Ectodermal cell (in vitro differentiated cells): ENCODE results near the gene OR2B2.

Source experiments
- H3K27ac ChIP-seq: 2 replicates; pipeline ENCODE4 v1.7.0; 2013; ENCODE audit warnings: mild to moderate bottlenecking, low read depth, low read length; ENCODE audit not compliant: insufficient read depth, poor library complexity, severe bottlenecking
- H3K27me3 ChIP-seq: 2 replicates; pipeline ENCODE4 v1.7.0; 2013; ENCODE audit warnings: mild to moderate bottlenecking, low read length; ENCODE audit not compliant: insufficient read depth, control insufficient read depth, poor library complexity, severe bottlenecking
- H3K36me3 ChIP-seq: one replicate; pipeline ENCODE4 v1.7.0; 2013; ENCODE audit warnings: low read length; ENCODE audit not compliant: control insufficient read depth, insufficient read depth
- H3K4me1 ChIP-seq: one replicate; pipeline ENCODE4 v1.7.0; 2013; ENCODE audit warnings: low read length; ENCODE audit not compliant: control insufficient read depth, insufficient read depth
- H3K4me3 ChIP-seq: 2 replicates; pipeline ENCODE4 v1.7.0; 2013; ENCODE audit warnings: low read depth, low read length, control low read depth; ENCODE audit not compliant: insufficient read depth
- H3K9me3 ChIP-seq: 2 replicates; pipeline ENCODE4 v1.7.0; 2013; ENCODE audit warnings: mild to moderate bottlenecking, low read length, moderate library complexity; ENCODE audit not compliant: control insufficient read depth
- whole genome bisulfite sequencing, 2 experiments: methylation state at CpG; one replicate each; pipeline ENCODE4 v1.1.7; 2013; ENCODE audit warnings: missing lambda C conversion rate in 2 of 2; 5-methylcytosine and 5-hydroxymethylcytosine counted together

OR2B2 gene

DNA sequence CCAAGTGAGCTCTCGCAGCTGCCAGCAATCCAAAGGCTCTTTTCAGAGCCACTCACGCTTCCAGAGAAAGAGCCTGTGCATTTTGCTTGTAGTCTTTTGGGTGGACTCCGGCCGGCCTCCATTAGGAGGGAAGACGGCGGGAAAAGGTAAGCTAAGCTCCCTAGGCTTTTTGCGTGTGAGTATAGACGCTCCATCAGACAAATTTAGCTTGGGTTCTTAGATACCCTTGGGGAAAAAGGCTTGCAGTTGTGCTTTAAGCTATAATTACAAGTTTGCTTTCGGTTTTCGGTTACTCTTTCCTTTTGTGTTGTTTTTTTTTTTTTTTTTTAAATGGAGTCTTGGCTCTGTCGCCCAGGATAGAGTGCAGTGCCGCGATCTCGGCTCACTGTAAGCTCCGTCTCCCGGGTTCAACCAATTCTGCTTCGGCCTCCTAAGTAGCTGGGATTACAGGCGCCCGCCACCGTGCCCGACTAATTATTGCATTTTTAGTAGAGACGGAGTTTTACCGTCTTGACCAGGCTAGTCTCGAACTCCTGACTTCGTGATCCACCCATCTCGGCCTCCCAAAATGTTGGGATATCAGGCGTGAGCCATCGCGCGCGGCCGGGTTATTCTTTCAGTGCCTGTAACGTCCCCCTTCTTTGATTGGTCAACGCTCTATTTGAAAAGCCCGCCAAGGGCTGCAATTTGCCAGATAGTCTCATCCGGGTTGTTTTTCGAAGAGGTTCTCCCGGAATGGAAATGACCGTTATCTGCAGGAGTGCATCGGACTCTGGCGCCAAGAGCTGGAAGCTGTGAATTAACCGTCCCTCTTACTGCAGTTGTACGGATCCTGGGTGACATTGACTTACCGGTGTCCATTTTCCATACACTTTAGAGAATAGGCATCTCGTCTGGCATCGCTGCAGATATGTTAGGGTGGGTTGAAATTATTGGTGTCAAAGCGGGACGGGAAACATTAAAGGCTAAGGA is 18.1 kb downstream of the OR2B2 start:
- Histone ChIP-seq H3K9me3 (no peaks in the 10 kb centered on the region), H3K36me3 (no peaks in the 10 kb centered on the region), H3K27me3 (no peaks in the 10 kb centered on the region), H3K27ac (peak overlapping the region; percentile 93), H3K4me1 (peaks cover 9% of the 10 kb centered on the region), H3K4me3 (peak overlapping the region; percentile 93)
- WGBS, 2 experiments, result 0 to 1% methylated on average over 48 of the region's 48 CpGs

GRCh38 chr6:27893059-27893835 is 18.9 kb downstream of the OR2B2 start:
- Histone ChIP-seq H3K4me1 (peaks cover 14% of the 10 kb centered on the region), H3K27ac (peak overlapping the region; percentile 95), H3K27me3 (no peaks in the 10 kb centered on the region), H3K9me3 (no peaks in the 10 kb centered on the region), H3K36me3 (no peaks in the 10 kb centered on the region), H3K4me3 (peak overlapping the region; percentile 93)
- 0% methylated on average over 39 to 40 of the region's 41 CpGs for WGBS, 2 experiments

GRCh38 chr6:27892649-27893058 is 19.5 kb downstream of the OR2B2 start:
- no peaks in the 10 kb centered on the region for H3K27me3 ChIP-seq
- H3K9me3 ChIP-seq, result no peaks in the 10 kb centered on the region
- H3K27ac ChIP-seq, result peak overlapping the region; percentile 95
- 0% methylated on average over 26 of the region's 26 CpGs for WGBS, 2 experiments
- peak overlapping the region; percentile 93 for H3K4me3 ChIP-seq
- H3K36me3 ChIP-seq, result no peaks in the 10 kb centered on the region
- peaks cover 14% of the 10 kb centered on the region for H3K4me1 ChIP-seq

DNA sequence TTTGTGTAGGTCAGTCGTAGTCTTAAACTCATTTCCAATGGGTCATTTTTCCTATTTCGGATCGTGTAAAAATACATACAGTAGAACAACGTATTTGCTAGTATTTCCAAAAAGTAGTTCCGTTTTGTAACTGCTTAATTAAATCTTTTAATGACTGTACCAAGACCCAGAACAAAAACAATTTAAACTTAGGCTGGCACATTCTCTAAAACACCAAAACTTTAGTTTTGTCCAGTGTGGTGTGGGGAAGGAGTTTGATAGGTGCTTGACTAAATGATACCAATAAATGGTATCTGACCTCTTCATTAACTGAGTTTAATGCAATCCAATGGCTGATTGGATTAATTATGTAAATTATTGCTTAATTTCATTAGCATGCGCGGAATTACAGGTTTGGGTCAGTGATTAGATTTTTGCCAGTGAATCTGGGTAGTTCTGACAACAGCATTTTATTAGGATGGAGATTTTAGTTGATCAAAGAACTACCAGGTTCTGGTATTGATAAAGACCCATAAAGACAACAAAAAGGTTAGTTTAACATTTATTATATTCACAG is 20.8 kb downstream of the OR2B2 start:
- WGBS, 2 experiments, result 0 to 2% methylated on average over 3 to 7 of the region's 7 CpGs
- Histone ChIP-seq H3K9me3 (no peaks in the 10 kb centered on the region), H3K27me3 (no peaks in the 10 kb centered on the region), H3K27ac (peak overlapping the region; percentile 95), H3K4me3 (peak overlapping the region; percentile 93), H3K36me3 (no peaks in the 10 kb centered on the region), H3K4me1 (peaks cover 14% of the 10 kb centered on the region)

- peaks cover 14% of the 10 kb centered on the region for H3K4me1 ChIP-seq
- no peaks in the 10 kb centered on the region for H3K9me3 ChIP-seq
- peak overlapping the region; percentile 95 for H3K27ac ChIP-seq
Observed at GRCh38 chr6:27890445-27891319, 21.5 kb downstream of the OR2B2 start.

GRCh38 chr6:27889628-27890444 is 22.4 kb downstream of the OR2B2 start:
- Histone ChIP-seq H3K36me3 (no peaks in the 10 kb centered on the region), H3K27me3 (no peaks in the 10 kb centered on the region), H3K4me3 (peak overlapping the region; percentile 93), H3K4me1 (peaks cover 14% of the 10 kb centered on the region), H3K9me3 (no peaks in the 10 kb centered on the region), H3K27ac (peak overlapping the region; percentile 95)
- WGBS, 2 experiments, result 3% methylated on average over 19 of the region's 19 CpGs

More at GRCh38 chr6:27890445-27891319, 21.5 kb downstream of the OR2B2 start:
- Histone ChIP-seq H3K36me3 (no peaks in the 10 kb centered on the region), H3K27me3 (no peaks in the 10 kb centered on the region), H3K4me3 (peak overlapping the region; percentile 93)
- WGBS, 2 experiments, result 0 to 1% methylated on average over 50 of the region's 50 CpGs

DNA sequence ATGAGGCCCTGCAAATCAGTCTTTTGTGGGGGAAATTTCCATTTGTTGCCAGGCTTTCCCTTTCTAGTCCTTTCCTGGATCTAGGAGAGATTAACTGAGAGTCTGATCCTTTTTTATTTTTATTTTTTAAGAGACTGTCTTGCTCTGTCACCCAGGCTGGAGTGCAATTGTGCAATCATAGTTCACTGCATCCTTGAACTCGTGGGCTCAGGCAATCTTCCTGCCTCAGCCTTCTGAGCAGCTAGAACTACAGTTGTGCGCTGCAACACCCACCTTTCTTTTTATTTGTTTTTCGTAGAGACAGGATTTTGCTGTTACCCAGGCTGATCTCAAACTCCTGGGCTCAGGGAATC is 22.9 kb downstream of the OR2B2 start:
- 12 to 19% methylated on average over 3 of the region's 3 CpGs for WGBS, 2 experiments
- Histone ChIP-seq H3K4me3 (peak overlapping the region; percentile 93), H3K27ac (peak overlapping the region; percentile 95)

DNA sequence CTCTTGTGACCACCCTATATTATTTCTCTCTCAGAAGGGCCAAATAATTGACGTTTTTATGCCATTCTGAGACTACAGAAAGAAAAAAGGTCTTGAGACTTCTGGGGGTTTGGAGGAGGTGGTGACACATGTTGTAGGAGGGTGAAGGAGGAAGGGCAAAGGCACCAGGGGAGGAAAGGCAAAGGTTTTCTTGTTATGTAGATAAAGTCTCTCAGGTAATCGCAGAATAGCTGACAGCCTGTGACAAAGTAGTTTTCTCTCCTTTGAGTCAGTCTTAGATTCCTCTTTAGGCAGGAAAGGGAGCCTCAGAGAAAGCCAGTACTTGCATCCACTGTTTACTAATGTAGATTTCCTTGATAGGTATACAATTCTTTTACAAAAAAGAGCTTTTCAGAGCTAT is 23.6 kb downstream of the OR2B2 start:
- WGBS, 2 experiments, result 26 to 35% methylated on average over 2 of the region's 2 CpGs
- H3K4me1 ChIP-seq, result peaks cover 14% of the 10 kb centered on the region
- H3K27me3 ChIP-seq, result no peaks in the 10 kb centered on the region
- H3K36me3 ChIP-seq, result no peaks in the 10 kb centered on the region
- H3K27ac ChIP-seq, result no peak overlapping the region
- H3K9me3 ChIP-seq, result no peaks in the 10 kb centered on the region
- H3K4me3 ChIP-seq, result no peak overlapping the region

More for the DNA sequence above, 22.9 kb downstream of the OR2B2 start:
- Histone ChIP-seq H3K27me3 (no peaks in the 10 kb centered on the region), H3K4me1 (peaks cover 14% of the 10 kb centered on the region), H3K36me3 (no peaks in the 10 kb centered on the region), H3K9me3 (no peaks in the 10 kb centered on the region)

GRCh38 chr6:27886073-27886472 is 26.1 kb downstream of the OR2B2 start:
- Histone ChIP-seq H3K4me1 (peaks cover 14% of the 10 kb centered on the region), H3K4me3 (no peak overlapping the region), H3K27ac (no peak overlapping the region), H3K36me3 (no peaks in the 10 kb centered on the region), H3K9me3 (no peaks in the 10 kb centered on the region), H3K27me3 (no peaks in the 10 kb centered on the region)
- 96 to 100% methylated on average over 3 of the region's 3 CpGs for WGBS, 2 experiments
